Common myeloid progenitor, CD34-positive (primary cell): ENCODE results near the gene PTPN3.
"Not testable (repeated sequence)": the region's sequence is repeated elsewhere in the genome, so short reads cannot be mapped to it uniquely, and the experiment has no call there.

Source experiments
- CTCF ChIA-PET: fragments of 350-600 bp; sonication (Branson Sonifier 250); formaldehyde crosslinking; loops from one replicate; lab custom pipeline; 2021; ENCODE audit warnings: antibody characterized with exemption; lab: Charles Lee
- POLR2A ChIA-PET: fragments of 350-600 bp; sonication (Branson Sonifier 250); formaldehyde crosslinking; loops from one replicate; lab custom pipeline; 2021; ENCODE audit warnings: antibody characterized with exemption; lab: Charles Lee
- DNase-seq, 3 donors: peaks; one replicate each; pipeline versions ENCODE4 v3.0.0 to v3.0.0-alpha.2; 2013
- H3K27ac ChIP-seq, 2 experiments: 1 replicate in 1 of 2; 2 replicates in 1 of 2; pipeline ENCODE4 v1.7.0; 2013; ENCODE audit warnings: inconsistent platforms in 2 of 2, low read length in 2 of 2, mild to moderate bottlenecking in 2 of 2, low read depth in 1 of 2, moderate library complexity in 1 of 2; ENCODE audit not compliant: severe bottlenecking in 2 of 2, insufficient read depth in 1 of 2, poor library complexity in 1 of 2
- H3K27me3 ChIP-seq, 5 experiments: replicated peaks in 2 of 5; 1 replicate in 3 of 5; 2 replicates in 2 of 5; pipeline versions ENCODE4 v1.6.1 to v1.7.0; 2013; ENCODE audit warnings: low read length in 4 of 5, mild to moderate bottlenecking in 2 of 5, moderate library complexity in 2 of 5, inconsistent platforms in 1 of 5; ENCODE audit not compliant: insufficient read depth in 5 of 5, control insufficient read depth in 4 of 5
- H3K36me3 ChIP-seq, 4 experiments: 1 replicate in 2 of 4; 2 replicates in 2 of 4; pipeline versions ENCODE4 v1.6.1 to v1.7.0; 2013; ENCODE audit warnings: low read length in 3 of 4, control low read depth in 1 of 4, mild to moderate bottlenecking in 1 of 4; ENCODE audit not compliant: control insufficient read depth in 4 of 4, insufficient read depth in 4 of 4
- H3K4me1 ChIP-seq, 4 experiments: 1 replicate in 3 of 4; 2 replicates in 1 of 4; pipeline versions ENCODE4 v1.6.1 to v1.7.1; 2013; ENCODE audit warnings: low read length in 3 of 4, mild to moderate bottlenecking in 3 of 4, control low read depth in 1 of 4, inconsistent platforms in 1 of 4, moderate library complexity in 1 of 4; ENCODE audit not compliant: control insufficient read depth in 4 of 4, insufficient read depth in 4 of 4; ENCODE audit errors: control extremely low read depth in 1 of 4
- H3K4me3 ChIP-seq, 7 experiments: 1 replicate in 4 of 7; 2 replicates in 3 of 7; pipeline versions ENCODE4 v1.5.1 to v1.7.0; 2013; ENCODE audit warnings: mild to moderate bottlenecking in 7 of 7, low read length in 6 of 7, moderate library complexity in 6 of 7, inconsistent platforms in 2 of 7, low read depth in 2 of 7, control low read depth in 1 of 7; ENCODE audit not compliant: insufficient read depth in 4 of 7, control insufficient read depth in 1 of 7; ENCODE audit errors: extremely low read depth in 1 of 7
- H3K9me3 ChIP-seq, 5 experiments: 1 replicate in 4 of 5; 2 replicates in 1 of 5; pipeline versions ENCODE4 v1.6.1 to v1.7.1; 2013; ENCODE audit warnings: low read length in 4 of 5, mild to moderate bottlenecking in 2 of 5, inconsistent platforms in 1 of 5, low read depth in 1 of 5, moderate library complexity in 1 of 5; ENCODE audit not compliant: control insufficient read depth in 4 of 5, insufficient read depth in 2 of 5; ENCODE audit errors: control extremely low read depth in 1 of 5
- WGBS: methylation state at CpG from one replicate; pipeline ENCODE4 v1.1.5; 2013; ENCODE audit not compliant: insufficient coverage; 5-methylcytosine and 5-hydroxymethylcytosine counted together

The PTPN3 gene

DNA sequence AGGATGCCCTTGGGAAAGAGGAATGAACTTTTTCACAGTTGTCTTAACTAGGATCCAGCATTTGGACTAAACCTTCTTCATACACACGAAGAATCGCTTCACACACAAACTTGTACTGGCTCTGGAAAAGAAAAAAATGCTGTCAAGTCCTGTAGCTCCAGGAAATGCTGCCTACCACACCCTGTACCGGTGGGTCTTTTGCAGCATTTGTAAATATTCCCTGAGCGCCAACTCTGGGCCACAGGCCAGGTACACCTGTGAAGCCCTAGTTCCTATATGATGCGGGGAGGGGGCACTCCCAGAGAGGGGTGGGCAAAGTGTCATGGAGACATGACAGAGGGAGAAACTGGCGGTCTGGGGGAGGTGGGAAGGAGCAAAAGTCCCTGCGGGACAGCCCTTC is 118.6 kb downstream of the PTPN3 start:
- Histone ChIP-seq H3K4me1 (no peaks in the 10 kb centered on the region), H3K27me3 (peaks cover 0 to 66% (median 22%) of the 10 kb centered on the region in 5 experiments), H3K27ac (no peak overlapping the region), H3K36me3 (no peaks in the 10 kb centered on the region), H3K4me3 (no peak overlapping the region), H3K9me3 (peaks cover 0 to 4% (median 0%) of the 10 kb centered on the region in 5 experiments)
- DNase-seq = no peak
- POLR2A ChIA-PET = no interaction called here
- WGBS = 97% methylated on average over 7 of the region's 7 CpGs
- CTCF ChIA-PET = interaction anchor here (1.4 kb wide), 1 partner anchor 14 kb away, joined by 3 read pairs; no protein-coding TSS in a partner anchor

GRCh38 chr9:109378316-109378715 is 119.8 kb downstream of the PTPN3 start:
- CTCF ChIA-PET = interaction anchor here (1.4 kb wide), 1 partner anchor 15 kb away, joined by 3 read pairs; no protein-coding TSS in a partner anchor
- WGBS = 95% methylated on average over 4 of the region's 4 CpGs
- peaks cover 0 to 67% (median 24%) of the 10 kb centered on the region in 5 experiments for H3K27me3 ChIP-seq

GRCh38 chr9:109372246-109372645 is 125.9 kb downstream of the PTPN3 start:
- peaks cover 0 to 10% (median 0%) of the 10 kb centered on the region in 5 experiments for H3K9me3 ChIP-seq
- H3K4me1 ChIP-seq = no peaks in the 10 kb centered on the region
- ChIA-PET POLR2A (no interaction called here), CTCF (no interaction called here)
- 94% methylated on average over 4 of the region's 5 CpGs for WGBS
- H3K27me3 ChIP-seq = peaks cover 0 to 46% (median 9%) of the 10 kb centered on the region in 5 experiments
- no peak for DNase-seq
- no peak overlapping the region for H3K4me3 ChIP-seq
- no peak overlapping the region for H3K27ac ChIP-seq
- H3K36me3 ChIP-seq = no peaks in the 10 kb centered on the region

More at GRCh38 chr9:109378316-109378715, 119.8 kb downstream of the PTPN3 start:
- peaks cover 0 to 7% (median 0%) of the 10 kb centered on the region in 5 experiments for H3K9me3 ChIP-seq
- no peak overlapping the region for H3K4me3 ChIP-seq
- H3K36me3 ChIP-seq = no peaks in the 10 kb centered on the region
- no peak for DNase-seq
- no peak overlapping the region for H3K27ac ChIP-seq
- H3K4me1 ChIP-seq = no peaks in the 10 kb centered on the region
- POLR2A ChIA-PET = no interaction called here

- DNase-seq = no peak
- Histone ChIP-seq H3K9me3 (peaks cover 0 to 10% (median 0%) of the 10 kb centered on the region in 5 experiments), H3K27me3 (peaks cover 0 to 42% (median 7%) of the 10 kb centered on the region in 5 experiments), H3K36me3 (no peaks in the 10 kb centered on the region), H3K27ac (no peak overlapping the region), H3K4me3 (no peak overlapping the region), H3K4me1 (no peaks in the 10 kb centered on the region)
- ChIA-PET CTCF (no interaction called here), POLR2A (no interaction called here)
- 100% methylated on average over 1 of the region's 1 CpG for WGBS
Measured at GRCh38 chr9:109371374-109371773, 126.7 kb downstream of the PTPN3 start.

DNA sequence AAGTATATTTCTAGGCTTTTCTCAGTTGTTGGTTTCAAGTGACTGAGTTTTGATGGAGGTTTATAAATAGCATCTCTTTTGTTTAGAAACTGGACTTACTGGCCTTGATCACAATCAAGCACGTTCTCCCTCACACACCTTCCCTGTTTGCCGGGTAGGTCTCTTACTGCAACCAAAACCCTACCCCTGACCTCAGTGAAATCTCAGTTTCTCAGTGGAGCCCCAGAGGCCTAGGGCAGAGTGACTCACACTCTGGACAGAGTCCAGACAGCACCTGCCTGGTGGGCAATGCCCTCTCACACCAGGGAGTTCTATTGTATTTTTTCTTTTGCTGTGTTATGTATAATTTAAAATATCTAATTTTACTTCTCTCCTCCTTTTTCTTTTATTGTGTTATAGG is 128.8 kb downstream of the PTPN3 start:
- CTCF ChIA-PET = no interaction called here
- POLR2A ChIA-PET = no interaction called here
- no peaks in the 10 kb centered on the region for H3K4me1 ChIP-seq

DNA sequence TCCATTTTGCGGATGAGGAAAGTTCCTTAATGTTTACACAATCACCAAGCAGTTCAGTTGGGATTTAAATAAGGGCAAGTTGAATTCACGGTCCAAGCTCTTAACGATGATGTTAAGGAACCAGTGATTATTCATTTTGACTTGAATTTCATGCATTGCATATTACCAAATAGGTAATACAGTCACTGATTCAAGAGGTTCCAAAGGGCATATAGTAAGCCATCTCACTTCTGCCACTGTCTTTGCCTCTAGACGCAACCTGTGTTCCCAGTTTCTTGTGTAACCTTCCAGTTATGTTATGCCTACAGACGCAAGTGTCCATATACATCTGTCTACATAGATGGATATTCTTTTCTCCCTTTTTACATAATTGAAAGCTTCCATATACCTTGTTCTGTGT is 137.3 kb downstream of the PTPN3 start:
- peaks cover 0 to 2% (median 0%) of the 10 kb centered on the region in 5 experiments for H3K9me3 ChIP-seq
- WGBS = no CpG with 5 or more reads among the region's 5 CpGs
- CTCF ChIA-PET = no interaction called here

More for the DNA sequence above, 128.8 kb downstream of the PTPN3 start:
- Histone ChIP-seq H3K27ac (no peak overlapping the region), H3K9me3 (peaks cover 0 to 10% (median 0%) of the 10 kb centered on the region in 5 experiments), H3K27me3 (peaks cover 0 to 31% (median 5%) of the 10 kb centered on the region in 5 experiments), H3K36me3 (no peaks in the 10 kb centered on the region), H3K4me3 (no peak overlapping the region)
- 100% methylated on average over 2 of the region's 2 CpGs for WGBS
- no peak for DNase-seq

DNA sequence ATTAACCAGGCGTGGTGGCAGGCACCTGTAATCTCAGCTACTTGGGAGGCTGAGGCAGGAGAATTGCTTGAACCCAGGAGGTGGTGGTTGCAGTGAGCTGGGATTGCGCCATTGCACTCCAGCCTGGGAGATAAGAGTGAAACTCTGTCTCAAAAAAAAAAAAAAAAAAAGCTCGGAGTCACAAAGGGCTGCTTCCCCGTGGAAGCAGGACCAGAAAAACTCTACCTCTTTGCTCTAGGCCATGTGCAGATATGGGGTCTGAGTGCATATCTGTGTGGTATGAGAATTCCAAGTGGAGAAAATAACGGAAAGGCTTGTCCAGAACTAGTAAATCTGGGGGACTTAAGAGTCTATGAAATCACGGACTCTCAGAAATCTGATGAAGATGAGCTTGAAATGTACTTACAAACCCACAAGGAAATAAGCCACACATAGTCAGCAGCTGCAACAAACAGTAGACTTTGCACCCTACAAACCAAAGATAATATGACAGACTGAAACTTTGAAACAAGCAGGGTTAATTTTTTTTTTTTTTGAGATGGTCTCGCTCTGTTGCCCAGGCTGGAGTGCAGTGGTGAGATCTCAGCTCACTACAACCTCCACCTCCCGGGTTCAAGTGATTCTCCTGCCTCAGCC is 139.0 kb downstream of the PTPN3 start:
- POLR2A ChIA-PET, H3K9me3 ChIP-seq, CTCF ChIA-PET, H3K36me3 ChIP-seq, H3K4me1 ChIP-seq, H3K27ac ChIP-seq, DNase-seq, H3K4me3 ChIP-seq: not testable (repeated sequence)
- WGBS = 90% methylated on average over 2 of the region's 8 CpGs
- H3K27me3 ChIP-seq = peaks cover 0 to 23% (median 0%) of the 10 kb centered on the region in 5 experiments

More for the DNA sequence above, 137.3 kb downstream of the PTPN3 start:
- Histone ChIP-seq H3K4me1 (no peaks in the 10 kb centered on the region), H3K36me3 (no peaks in the 10 kb centered on the region), H3K27me3 (peaks cover 0 to 19% (median 0%) of the 10 kb centered on the region in 5 experiments), H3K4me3 (no peak overlapping the region), H3K27ac (no peak overlapping the region)
- POLR2A ChIA-PET = interaction anchor here (1.2 kb wide), 1 partner anchor 1844 kb away, joined by 3 read pairs; no protein-coding TSS in a partner anchor
- no peak for DNase-seq
